Motor neuron (in vitro differentiated cells): ENCODE data around the gene TMEM235. TPM values are rescaled to one million over a fixed set of nuclear protein-coding genes. Genes with fewer than 3 reads are reported as not detected.
A peak's percentile ranks its signal among the peaks of the same experiment; 100 is the strongest.

Source experiments
- ATAC-seq, 8 experiments: fragments of 200-7000 bp; cut with Tn5 transposase; replicated peaks in 6 of 8; 2 replicates each; pipeline ENCODE4 v1.8.0; 2021; ENCODE audit warnings: mild to moderate bottlenecking in 8 of 8, moderate library complexity in 8 of 8
- H3K27ac ChIP-seq, 2 donors: fragments of 250-450 bp; sonication (Bioruptor Pico); 2 replicates each; pipeline ENCODE4 v1.9.0; 2021; ENCODE audit warnings: antibody characterized with exemption in 2 of 2, mild to moderate bottlenecking in 2 of 2, moderate library complexity in 1 of 2
- H3K4me1 ChIP-seq, 2 donors: fragments of 250-450 bp; sonication (Bioruptor Pico); replicated peaks in 1 of 2; 2 replicates each; pipeline ENCODE4 v1.6.1; 2021; ENCODE audit warnings: antibody characterized with exemption in 2 of 2, mild to moderate bottlenecking in 2 of 2, moderate library complexity in 1 of 2
- H3K4me3 ChIP-seq, 5 donors: fragments of 250-450 bp; sonication (Bioruptor Pico); 2 replicates each; pipeline ENCODE4 v1.9.0; 2021; ENCODE audit warnings: antibody characterized with exemption in 5 of 5, mild to moderate bottlenecking in 5 of 5, moderate library complexity in 4 of 5
- WGBS, 10 experiments: fragments of 450-650 bp; shearing (Covaris generic); methylation state at CpG; one replicate each; pipeline ENCODE4 v1.0.0; 2022; 5-methylcytosine and 5-hydroxymethylcytosine counted together
- in situ Hi-C, 9 experiments: fragments of 400-800 bp; cut with MboI; loops; one replicate each; pipeline ENCODE4 v1.15.0; 2021; ENCODE audit warnings: low sequenced_read_pairs in 9 of 9, low pct_unique_long_range_greater_than_20kb in 2 of 9; ENCODE audit not compliant: unreplicated experiment in 9 of 9
- total RNA-seq, 8 experiments: library from RNA; unstranded; fragments of 300-600 nt; gene quantifications; 2 replicates each; pipeline versions ENCODE4 v1.2.3 to v1.2.4, GENCODE V29; 2022

Gene TMEM235
- total RNA-seq, 8 experiments from 2014 or later = 0.13 to 0.66 (median 0.31) TPM; not detected in 5

DNA sequence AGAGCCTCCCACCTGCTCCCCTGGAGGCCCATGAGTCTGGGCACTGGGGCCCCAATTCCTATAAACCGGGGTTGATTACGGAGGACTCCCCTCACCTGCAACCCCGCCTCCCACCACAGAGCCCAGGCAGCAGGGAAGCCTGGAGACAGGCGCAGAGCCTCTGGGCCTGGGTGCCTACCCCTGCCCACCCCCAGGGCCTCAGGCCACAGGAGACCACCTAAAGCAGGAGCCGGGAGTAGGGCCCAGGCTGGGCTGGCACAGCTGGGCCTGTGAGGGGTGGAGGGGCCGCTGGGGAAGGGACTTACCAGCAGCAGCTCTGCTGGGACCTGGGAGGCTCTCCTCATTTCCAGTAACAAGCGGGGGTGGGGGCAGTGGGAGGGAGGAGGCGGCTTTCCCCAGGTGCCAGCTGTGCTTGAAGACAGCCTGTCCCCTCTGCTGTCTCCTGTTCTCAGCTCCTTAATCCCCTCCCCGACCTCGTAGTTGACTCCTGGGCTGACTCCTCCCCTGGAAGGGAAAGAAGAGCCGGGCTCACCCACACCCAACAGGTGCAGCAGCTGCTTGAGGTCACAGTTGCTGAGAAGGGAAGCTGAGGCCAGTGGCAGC, 46.8 kb downstream of the TMEM235 start:
- peak; percentile 37 to 91 (median 52) for ATAC-seq
- 75 to 100% (median 90%) methylated on average over 1 to 2 of the region's 11 CpGs; no CpG with 5 or more reads in 6 of the 10 experiments for WGBS, 10 experiments
- no peaks in the 10 kb centered on the region for H3K4me1 ChIP-seq
- H3K27ac ChIP-seq = no peak overlapping the region
- in situ Hi-C loops = no loop called here
- H3K4me3 ChIP-seq = no peak overlapping the region

DNA sequence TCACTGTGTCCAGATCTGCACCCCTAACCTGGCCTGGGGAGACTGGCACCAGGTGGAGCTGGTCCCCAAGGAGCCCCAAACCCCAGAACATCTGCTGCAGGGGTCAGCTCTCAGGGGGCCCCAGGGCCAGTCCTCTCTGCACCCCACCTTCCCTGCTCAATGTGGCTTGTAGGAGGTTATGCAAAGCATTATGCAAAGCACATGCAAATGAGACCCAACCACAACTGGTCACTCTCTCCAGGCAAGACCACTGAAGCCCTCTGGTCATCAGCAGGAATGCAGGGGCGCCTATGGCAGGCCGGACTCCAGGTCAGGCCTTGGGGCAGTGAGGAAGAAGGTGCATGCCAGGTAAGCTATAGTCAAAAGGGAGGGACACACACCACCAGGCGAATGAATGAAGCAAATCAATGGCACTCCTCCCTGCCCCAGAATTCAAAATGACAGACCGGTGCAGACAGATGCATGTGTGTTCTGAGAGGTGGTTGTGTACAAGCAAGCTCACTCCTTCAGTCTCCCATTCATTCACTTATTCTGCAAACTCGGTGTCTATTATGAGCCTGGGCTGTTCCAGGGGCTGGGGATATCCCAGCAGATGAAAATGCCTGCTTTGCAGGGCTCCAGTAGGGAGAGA, 48.0 kb downstream of the TMEM235 start:
- no peak overlapping the region for H3K27ac ChIP-seq
- in situ Hi-C loops = no loop called here
- no peak overlapping the region for H3K4me3 ChIP-seq
- WGBS, 10 experiments = 29 to 83% (median 75%) methylated on average over 1 to 2 of the region's 5 CpGs; no CpG with 5 or more reads in 4 of the 10 experiments
- no peaks in the 10 kb centered on the region for H3K4me1 ChIP-seq
- ATAC-seq = peak in 7 of 8 experiments; percentile 8 to 58 (median 21)

GRCh38 chr17:78281249-78281845, 49.9 kb downstream of the TMEM235 start:
- no peak overlapping the region for H3K4me3 ChIP-seq
- no peak overlapping the region for H3K27ac ChIP-seq
- 60 to 100% (median 80%) methylated on average over 1 to 10 of the region's 17 CpGs; no CpG with 5 or more reads in 6 of the 10 experiments for WGBS, 10 experiments
- ATAC-seq = no peak
- in situ Hi-C loops = loop anchor here in 1 of 9 experiments (10.0 kb wide), 1 partner anchor 143 kb away; no protein-coding TSS in a partner anchor
- no peaks in the 10 kb centered on the region for H3K4me1 ChIP-seq

DNA sequence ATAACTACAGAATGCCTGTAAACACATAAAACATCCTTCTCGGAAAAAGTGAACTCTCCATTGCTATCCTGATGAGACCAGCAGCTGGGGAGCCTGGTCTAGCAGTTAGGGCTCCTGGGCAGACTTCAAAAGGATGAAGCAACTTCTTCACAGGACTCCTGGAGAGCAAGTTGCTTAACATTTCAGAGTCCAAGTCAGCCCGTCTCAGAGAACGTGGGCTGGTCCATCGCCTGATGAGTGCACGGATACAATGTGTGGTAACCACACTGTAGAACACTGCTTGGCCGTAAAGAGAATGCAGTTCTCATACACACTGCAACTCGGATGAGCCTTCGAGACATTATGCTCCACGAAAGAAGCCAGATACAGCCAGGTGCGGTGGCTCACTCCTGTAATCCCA, 52.7 kb downstream of the TMEM235 start:
- in situ Hi-C loops = loop anchor here in 1 of 9 experiments (10.0 kb wide), 1 partner anchor 141 kb away; no protein-coding TSS in a partner anchor
- Histone ChIP-seq H3K4me1 (no peaks in the 10 kb centered on the region), H3K27ac (no peak overlapping the region), H3K4me3 (no peak overlapping the region)
- WGBS, 10 experiments = 0 to 73% (median 61%) methylated on average over 1 to 7 of the region's 10 CpGs; no CpG with 5 or more reads in 5 of the 10 experiments
- peak in 3 of 8 experiments; percentile 15 to 36 (median 25) for ATAC-seq

DNA sequence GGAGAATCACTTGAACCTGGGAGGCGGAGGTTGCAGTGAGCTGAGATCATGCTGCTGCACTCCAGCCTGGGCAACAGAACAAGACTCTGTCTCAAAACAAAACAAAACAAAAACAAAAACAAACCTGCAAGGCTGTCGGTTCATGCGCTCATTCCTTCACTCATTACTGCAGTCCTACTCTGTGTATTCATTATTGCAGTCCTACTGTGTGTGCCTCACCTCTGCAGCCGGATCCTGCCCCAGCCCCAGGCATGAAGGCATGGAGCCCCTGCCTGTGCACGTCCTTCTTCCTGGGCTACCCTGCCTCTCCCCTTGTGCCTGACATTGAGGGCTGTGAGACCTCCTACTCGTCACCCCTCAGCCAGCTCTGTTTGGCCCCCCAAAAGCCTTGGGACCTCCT, 57.6 kb downstream of the TMEM235 start:
- no peak for ATAC-seq
- in situ Hi-C loops = loop anchor here in 1 of 9 experiments (10.0 kb wide), 1 partner anchor 136 kb away; no protein-coding TSS in a partner anchor
- H3K27ac ChIP-seq = no peak overlapping the region
- no peaks in the 10 kb centered on the region for H3K4me1 ChIP-seq
- no peak overlapping the region for H3K4me3 ChIP-seq
- WGBS, 10 experiments = 51 to 100% (median 96%) methylated on average over 1 to 4 of the region's 6 CpGs; no CpG with 5 or more reads in 2 of the 10 experiments

GRCh38 chr17:78289802-78290363, 58.5 kb downstream of the TMEM235 start:
- Histone ChIP-seq H3K27ac (no peak overlapping the region), H3K4me1 (no peaks in the 10 kb centered on the region), H3K4me3 (no peak overlapping the region)
- in situ Hi-C loops = loop anchor here in 1 of 9 experiments (10.0 kb wide), 1 partner anchor 135 kb away; no protein-coding TSS in a partner anchor
- WGBS, 10 experiments = 33 to 100% (median 46%) methylated on average over 1 to 7 of the region's 15 CpGs; no CpG with 5 or more reads in 3 of the 10 experiments
- ATAC-seq = peak; percentile 84 to 100 (median 97)

Other genes with a start within 250 kb of the TMEM235 start
- 10 to 100 TPM in 2 of 8 experiments, 1 to 10 TPM in 5, under 1 TPM in 1; 0.67 to 18.6 (median 5.2) TPM for gene TMC6, start 102.9 kb upstream of the TMEM235 start, total RNA-seq
- gene TMC8, start 100.9 kb upstream of the TMEM235 start, total RNA-seq = 1 to 10 TPM in 3 of 8 experiments, under 1 TPM in 4, not detected in 1; 0.10 to 1.4 (median 0.58) TPM
- under 1 TPM in 5 of 8 experiments, not detected in 3; 0.09 to 0.71 (median 0.46) TPM for gene C17orf99, start 85.2 kb upstream of the TMEM235 start, total RNA-seq
- 10 to 100 TPM in 4 of 8 experiments, 1 to 10 TPM in 4; 2.6 to 61.6 (median 8.2) TPM for gene SYNGR2, start 63.0 kb upstream of the TMEM235 start, total RNA-seq
- 10 to 100 TPM in 3 of 8 experiments, 1 to 10 TPM in 3, under 1 TPM in 2; 0.50 to 59.5 (median 1.9) TPM for gene TK1, start 44.6 kb upstream of the TMEM235 start, total RNA-seq
- 10 to 100 TPM in 6 of 8 experiments, 1 to 10 TPM in 2; 5.1 to 34.7 (median 21.2) TPM for gene AFMID, start 44.3 kb upstream of the TMEM235 start, total RNA-seq
- 10 to 100 TPM in 3 of 8 experiments, 1 to 10 TPM in 4, under 1 TPM in 1; 0.46 to 72.6 (median 3.1) TPM for gene BIRC5, start 17.4 kb upstream of the TMEM235 start, total RNA-seq
- gene SOCS3, start 128.4 kb downstream of the TMEM235 start, total RNA-seq = 10 to 100 TPM in 4 of 8 experiments, 1 to 10 TPM in 4; 1.7 to 73.8 (median 8.3) TPM
- 10 to 100 TPM; 15.0 to 43.8 (median 22.0) TPM for gene PGS1, start 147.0 kb downstream of the TMEM235 start, total RNA-seq